ENCODE results near the gene WDR76. TPM values are rescaled to one million over a fixed set of nuclear protein-coding genes. Genes with fewer than 3 reads are reported as not detected.
A peak's percentile ranks its signal among the peaks of the same experiment; 100 is the strongest.

WDR76 gene
- polyA plus RNA-seq, 1 experiment, result 1.5 TPM

DNA sequence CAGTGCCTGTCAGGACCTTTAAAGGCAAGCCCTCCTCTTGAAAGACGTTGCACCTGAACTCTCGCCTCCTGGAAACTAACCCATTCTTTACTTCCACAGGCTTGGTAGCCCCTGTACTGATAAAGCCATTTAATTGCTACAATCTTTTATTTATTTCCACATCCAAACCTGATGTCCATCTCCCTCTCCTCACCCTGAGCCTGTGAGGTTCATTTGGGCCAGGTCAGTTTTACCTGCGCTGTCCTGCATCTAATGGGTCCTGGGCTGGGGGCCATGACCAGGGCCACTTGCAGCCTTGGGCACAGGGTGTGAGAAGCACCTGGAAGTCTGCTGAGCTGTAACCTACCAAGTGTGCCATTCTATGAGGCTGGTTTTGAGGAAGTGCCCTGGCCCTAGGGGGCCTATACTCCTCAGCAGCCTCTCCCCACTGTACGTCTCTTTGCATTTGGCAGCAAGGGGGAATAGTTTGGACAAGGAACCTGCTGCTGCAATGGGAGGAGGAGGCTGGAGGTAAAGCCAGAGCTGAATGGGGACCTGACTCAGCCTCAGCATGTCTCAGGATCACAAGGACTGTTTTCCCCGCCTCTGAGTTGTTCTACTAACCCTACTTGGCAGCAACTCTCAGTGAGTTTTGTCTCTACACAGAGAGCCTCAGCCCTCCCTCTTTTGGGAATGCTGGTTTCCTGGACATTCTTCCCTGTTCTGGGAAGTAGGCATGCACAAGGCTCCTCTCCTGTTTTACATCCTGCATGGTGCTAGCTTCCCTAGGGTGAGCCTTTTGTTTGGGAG lies 53.8 kb downstream of the WDR76 start:
- Histone ChIP-seq H3K36me3 (ENCODE audit: control insufficient read depth, insufficient read depth, low read length) (no peaks in the 10 kb centered on the region; the same call in none of the 2 replicates), H3K27me3 (ENCODE audit: control insufficient read depth, insufficient read depth, low read length) (no peaks in the 10 kb centered on the region), H3K4me3 (ENCODE audit: low read depth, low read length) (no peak overlapping the region)
- CTCF ChIA-PET, result interaction anchor here (0.6 to 2.5 kb wide), 13 partner anchors 8 to 442 kb away, joined by 3 to 9 read pairs (median 4); no protein-coding TSS in a partner anchor
- TF ChIP-seq, protein P1, sequence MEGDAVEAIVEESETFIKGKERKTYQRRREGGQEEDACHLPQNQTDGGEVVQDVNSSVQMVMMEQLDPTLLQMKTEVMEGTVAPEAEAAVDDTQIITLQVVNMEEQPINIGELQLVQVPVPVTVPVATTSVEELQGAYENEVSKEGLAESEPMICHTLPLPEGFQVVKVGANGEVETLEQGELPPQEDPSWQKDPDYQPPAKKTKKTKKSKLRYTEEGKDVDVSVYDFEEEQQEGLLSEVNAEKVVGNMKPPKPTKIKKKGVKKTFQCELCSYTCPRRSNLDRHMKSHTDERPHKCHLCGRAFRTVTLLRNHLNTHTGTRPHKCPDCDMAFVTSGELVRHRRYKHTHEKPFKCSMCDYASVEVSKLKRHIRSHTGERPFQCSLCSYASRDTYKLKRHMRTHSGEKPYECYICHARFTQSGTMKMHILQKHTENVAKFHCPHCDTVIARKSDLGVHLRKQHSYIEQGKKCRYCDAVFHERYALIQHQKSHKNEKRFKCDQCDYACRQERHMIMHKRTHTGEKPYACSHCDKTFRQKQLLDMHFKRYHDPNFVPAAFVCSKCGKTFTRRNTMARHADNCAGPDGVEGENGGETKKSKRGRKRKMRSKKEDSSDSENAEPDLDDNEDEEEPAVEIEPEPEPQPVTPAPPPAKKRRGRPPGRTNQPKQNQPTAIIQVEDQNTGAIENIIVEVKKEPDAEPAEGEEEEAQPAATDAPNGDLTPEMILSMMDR (IDR thresholded peaks at IDR 0.05; ENCODE audit: insufficient read depth, low read depth, low read length), result no peak
- no peak for DNase-seq (ENCODE audit: low read depth)
- POLR2A ChIA-PET, result no interaction called here

DNA sequence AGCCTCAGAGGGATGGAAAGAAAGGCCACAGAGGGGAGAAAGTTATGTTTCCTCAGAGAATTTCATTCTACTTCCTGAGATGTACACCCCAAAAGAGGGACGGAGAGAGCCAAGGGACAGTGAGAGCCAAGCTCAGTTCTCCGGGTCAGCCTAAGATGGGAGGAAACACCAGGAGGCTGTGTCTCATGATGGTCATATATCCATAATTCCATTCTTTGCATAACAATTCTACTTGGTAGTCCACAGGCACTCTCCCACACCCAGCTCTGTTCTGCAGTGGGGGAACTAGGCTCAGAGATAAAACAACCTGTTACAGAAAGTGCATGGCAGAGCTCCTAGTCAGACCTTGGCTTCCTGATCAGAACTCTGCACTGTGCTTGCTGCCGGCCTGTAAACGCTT lies 54.4 kb downstream of the WDR76 start:
- H3K36me3 ChIP-seq (ENCODE audit: control insufficient read depth, insufficient read depth, low read length), result no peaks in the 10 kb centered on the region; the same call in none of the 2 replicates

DNA sequence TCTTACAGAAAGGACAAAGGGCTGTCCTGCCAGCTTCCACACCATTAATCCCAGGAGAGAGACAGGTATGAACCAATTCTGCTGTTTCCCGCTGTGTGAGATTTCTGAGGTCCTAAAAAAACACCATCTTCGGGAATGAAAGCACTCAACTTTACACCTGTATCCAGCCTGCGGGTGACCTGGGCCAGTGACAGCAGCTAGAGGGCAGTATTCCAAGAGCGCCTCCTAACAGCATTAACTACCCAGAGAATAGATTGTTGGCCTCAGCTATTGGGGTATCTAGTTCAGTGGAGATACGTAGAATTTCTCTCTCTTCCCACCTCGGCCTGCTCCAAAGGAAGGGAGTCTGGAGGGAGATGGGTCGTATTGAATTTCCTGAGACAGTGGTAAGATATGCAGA lies 55.1 kb downstream of the WDR76 start:
- Histone ChIP-seq H3K4me3 (ENCODE audit: low read depth, low read length) (no peak overlapping the region), H3K27me3 (ENCODE audit: control insufficient read depth, insufficient read depth, low read length) (no peaks in the 10 kb centered on the region), H3K36me3 (ENCODE audit: control insufficient read depth, insufficient read depth, low read length) (no peaks in the 10 kb centered on the region; the same call in none of the 2 replicates)
- POLR2A ChIA-PET, result no interaction called here
- CTCF ChIA-PET, result interaction anchor here (1.1 to 2.5 kb wide), 13 partner anchors 9 to 338 kb away, joined by 3 to 9 read pairs (median 5); no protein-coding TSS in a partner anchor
- DNase-seq (ENCODE audit: low read depth), result no peak
- TF ChIP-seq, protein P1 (IDR thresholded peaks at IDR 0.05; ENCODE audit: insufficient read depth, low read depth, low read length), result peak; percentile 49

More for the DNA sequence above, 54.4 kb downstream of the WDR76 start:
- ChIA-PET CTCF (interaction anchor here (0.6 to 2.5 kb wide), 12 partner anchors 9 to 442 kb away, joined by 3 to 9 read pairs (median 4); no protein-coding TSS in a partner anchor), POLR2A (no interaction called here)
- TF ChIP-seq, protein P1 (IDR thresholded peaks at IDR 0.05; ENCODE audit: insufficient read depth, low read depth, low read length), result no peak
- no peak for DNase-seq (ENCODE audit: low read depth)
- Histone ChIP-seq H3K4me3 (ENCODE audit: low read depth, low read length) (no peak overlapping the region), H3K27me3 (ENCODE audit: control insufficient read depth, insufficient read depth, low read length) (no peaks in the 10 kb centered on the region)

DNA sequence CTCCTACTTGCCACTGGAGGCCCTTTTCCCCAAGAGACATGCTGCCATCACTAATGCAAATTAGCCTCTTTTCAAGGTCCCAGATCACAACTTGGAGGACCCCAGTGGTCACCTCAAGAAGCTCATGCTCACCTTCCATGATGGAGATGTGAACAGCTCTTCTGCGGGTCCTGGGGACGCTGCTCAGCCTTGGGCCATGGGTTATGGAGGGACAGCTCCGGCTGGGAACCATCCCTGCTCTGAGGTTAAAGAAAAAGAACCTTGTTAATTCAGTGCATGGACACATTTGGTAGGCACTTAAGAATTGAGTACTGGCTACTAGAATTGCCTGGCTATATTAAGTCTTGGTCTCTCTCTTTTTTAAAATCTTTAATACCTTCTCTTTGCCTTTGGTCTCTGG lies 56.8 kb downstream of the WDR76 start:
- Histone ChIP-seq H3K4me3 (ENCODE audit: low read depth, low read length) (no peak overlapping the region), H3K27me3 (ENCODE audit: control insufficient read depth, insufficient read depth, low read length) (no peaks in the 10 kb centered on the region), H3K36me3 (ENCODE audit: control insufficient read depth, insufficient read depth, low read length) (no peaks in the 10 kb centered on the region; the same call in none of the 2 replicates)
- no peak for DNase-seq (ENCODE audit: low read depth)
- TF ChIP-seq, protein P1 (IDR thresholded peaks at IDR 0.05; ENCODE audit: insufficient read depth, low read depth, low read length), result no peak
- ChIA-PET CTCF (interaction anchor here (1.3 to 1.7 kb wide), 3 partner anchors 16 to 21 kb away, joined by 3 to 5 read pairs (median 3); no protein-coding TSS in a partner anchor), POLR2A (no interaction called here)

DNA sequence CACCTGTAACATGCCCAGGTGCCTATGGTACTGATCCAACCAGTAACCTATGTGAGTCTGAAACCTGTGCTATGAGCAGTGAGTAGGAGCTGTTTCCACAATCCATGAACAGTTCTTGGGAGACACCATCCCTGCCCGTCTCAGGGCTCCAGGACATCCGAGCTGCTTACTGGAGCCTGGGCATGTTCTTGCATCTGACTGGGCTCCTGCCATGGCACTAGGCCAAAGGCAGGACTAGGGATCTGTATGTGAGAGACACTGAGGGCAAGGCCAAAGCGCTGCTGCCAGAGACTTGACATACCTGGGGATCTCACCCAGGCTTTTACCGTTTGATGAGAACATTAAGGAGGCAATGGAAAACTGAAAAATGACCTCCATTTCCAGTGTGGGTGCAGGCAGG lies 59.8 kb downstream of the WDR76 start:
- no peaks in the 10 kb centered on the region; the same call in none of the 2 replicates for H3K36me3 ChIP-seq (ENCODE audit: control insufficient read depth, insufficient read depth, low read length)
- ChIA-PET POLR2A (no interaction called here), CTCF (interaction anchor here (2.4 kb wide), 1 partner anchor 14 kb away, joined by 11 read pairs; no protein-coding TSS in a partner anchor)
- TF ChIP-seq, protein P1 (IDR thresholded peaks at IDR 0.05; ENCODE audit: insufficient read depth, low read depth, low read length), result no peak
- no peak for DNase-seq (ENCODE audit: low read depth)
- no peaks in the 10 kb centered on the region for H3K27me3 ChIP-seq (ENCODE audit: control insufficient read depth, insufficient read depth, low read length)
- no peak overlapping the region for H3K4me3 ChIP-seq (ENCODE audit: low read depth, low read length)
